Upper lobe of right lung (tissue), 1 donor: ENCODE data around the gene SHE. TPM values are rescaled to one million over a fixed set of nuclear protein-coding genes. Genes with fewer than 3 reads are reported as not detected.

ENCODE experiments used
- ATAC-seq: fragments of 200-7000 bp; cut with Tn5 transposase; one replicate; pipeline ENCODE4 v1.9.1; 2020; ENCODE audit warnings: mild to moderate bottlenecking, moderate library complexity
- DNase-seq: peaks from one replicate; pipeline ENCODE4 v3.0.0-alpha.2; 2020
- H3K27ac ChIP-seq: fragments of 200-600 bp; one replicate; pipeline ENCODE4 v1.8.0; 2022
- H3K27me3 ChIP-seq: fragments of 200-600 bp; one replicate; pipeline ENCODE4 v1.8.0; 2022; ENCODE audit warnings: mild to moderate bottlenecking
- H3K36me3 ChIP-seq: fragments of 200-600 bp; one replicate; pipeline ENCODE4 v1.8.0; 2022
- H3K4me1 ChIP-seq: fragments of 200-600 bp; one replicate; pipeline ENCODE4 v1.8.0; 2022
- H3K4me3 ChIP-seq: fragments of 200-600 bp; one replicate; pipeline ENCODE4 v1.8.0; 2022; ENCODE audit warnings: mild to moderate bottlenecking
- H3K9me3 ChIP-seq: fragments of 200-600 bp; one replicate; pipeline ENCODE4 v1.8.0; 2022
- CTCF ChIP-seq: fragments of 200-600 bp; IDR thresholded peaks from one replicate; pipeline ENCODE4 v1.8.0; 2022; ENCODE audit warnings: antibody characterized with exemption
- intact Hi-C: fragments of 100-400 bp; cut with DNase I; formaldehyde crosslinking; loops from one replicate; pipeline ENCODE4 v1.11.0; 2022
- total RNA-seq: library from RNA; stranded (reverse); fragmentation: NEBNext Ultra II Directional; extraction: Animal tissue kit (Norgen Biotek cat#: 25700); gene quantifications from one replicate; pipeline ENCODE4 v1.2.1, GENCODE V29; 2021
- donor health status: DM: no; HTN: yes; CAD: no; lungs with severe emphysema.

Gene SHE
- total RNA-seq, 1 donor from 2014 or later, result 48.3 TPM

GRCh38 chr1:154483941-154484803 is 18.0 kb downstream of the SHE start:
- Histone ChIP-seq H3K4me3 (no peak overlapping the region), H3K9me3 (no peaks in the 10 kb centered on the region), H3K27ac (peak overlapping the region; percentile 74), H3K4me1 (peaks cover 54% of the 10 kb centered on the region), H3K36me3 (peaks cover 36% of the 10 kb centered on the region), H3K27me3 (no peaks in the 10 kb centered on the region)
- TF ChIP-seq CTCF, result no peak
- DNase-seq, result peak; percentile 81
- peak; percentile 81 for ATAC-seq
- intact Hi-C loops, result no loop called here

GRCh38 chr1:154481053-154481452 is 21.2 kb downstream of the SHE start:
- H3K36me3 ChIP-seq, result peaks cover 19% of the 10 kb centered on the region
- no peaks in the 10 kb centered on the region for H3K27me3 ChIP-seq
- TF ChIP-seq CTCF, result no peak
- H3K4me1 ChIP-seq, result peaks cover 49% of the 10 kb centered on the region
- intact Hi-C loops, result no loop called here
- ATAC-seq (no peak), DNase-seq (no peak)
- no peak overlapping the region for H3K27ac ChIP-seq
- no peak overlapping the region for H3K4me3 ChIP-seq
- no peaks in the 10 kb centered on the region for H3K9me3 ChIP-seq

GRCh38 chr1:154479764-154480421 is 22.3 kb downstream of the SHE start:
- no peak for DNase-seq
- Histone ChIP-seq H3K4me1 (peaks cover 44% of the 10 kb centered on the region), H3K36me3 (peaks cover 13% of the 10 kb centered on the region), H3K27me3 (no peaks in the 10 kb centered on the region), H3K4me3 (no peak overlapping the region), H3K27ac (no peak overlapping the region), H3K9me3 (no peaks in the 10 kb centered on the region)
- TF ChIP-seq CTCF, result peak; percentile 95
- peak; percentile 90 for ATAC-seq
- intact Hi-C loops, result loop anchor here (10.0 kb wide), 1 partner anchor 65 kb away; no protein-coding TSS in a partner anchor

- Histone ChIP-seq H3K4me3 (no peak overlapping the region), H3K27me3 (no peaks in the 10 kb centered on the region), H3K27ac (no peak overlapping the region), H3K4me1 (peaks cover 39% of the 10 kb centered on the region), H3K9me3 (no peaks in the 10 kb centered on the region), H3K36me3 (peaks cover 8% of the 10 kb centered on the region)
- no peak for TF ChIP-seq CTCF
- ATAC-seq (peak; percentile 38), DNase-seq (no peak)
- intact Hi-C loops, result loop anchor here (10.0 kb wide), 1 partner anchor 66 kb away; no protein-coding TSS in a partner anchor
Measured at GRCh38 chr1:154478639-154479038, 23.6 kb downstream of the SHE start.

- DNase-seq (no peak), ATAC-seq (no peak)
- Histone ChIP-seq H3K4me3 (no peak overlapping the region), H3K36me3 (peaks cover 1% of the 10 kb centered on the region), H3K27me3 (no peaks in the 10 kb centered on the region), H3K9me3 (no peaks in the 10 kb centered on the region), H3K4me1 (peaks cover 37% of the 10 kb centered on the region), H3K27ac (no peak overlapping the region)
- intact Hi-C loops, result loop anchor here (10.0 kb wide), 1 partner anchor 67 kb away; no protein-coding TSS in a partner anchor
- no peak for TF ChIP-seq CTCF
Measured at GRCh38 chr1:154478013-154478412, 24.2 kb downstream of the SHE start.
